Mammary epithelial cell (primary cell): ENCODE data around the gene L3MBTL4.

Experiments used
- EZH2 ChIP-seq: IDR thresholded peaks from 2 replicates; pipeline ENCODE4 v1.6.1; 2012; ENCODE audit warnings: low read length, inconsistent platforms, borderline replicate concordance
- TF ChIP-seq, protein P1 (sequence below), 2 donors: IDR thresholded peaks in 1 of 2; conservative IDR thresholded peaks in 1 of 2; 2 replicates each; pipeline ENCODE4 v1.5.1; 2011 to 2012; ENCODE audit warnings: inconsistent platforms in 2 of 2, low read length in 2 of 2, mild to moderate bottlenecking in 2 of 2, control low read depth in 1 of 2, low read depth in 1 of 2; ENCODE audit not compliant: insufficient read depth in 1 of 2; ENCODE audit errors: extremely low read depth in 1 of 2

DNA sequence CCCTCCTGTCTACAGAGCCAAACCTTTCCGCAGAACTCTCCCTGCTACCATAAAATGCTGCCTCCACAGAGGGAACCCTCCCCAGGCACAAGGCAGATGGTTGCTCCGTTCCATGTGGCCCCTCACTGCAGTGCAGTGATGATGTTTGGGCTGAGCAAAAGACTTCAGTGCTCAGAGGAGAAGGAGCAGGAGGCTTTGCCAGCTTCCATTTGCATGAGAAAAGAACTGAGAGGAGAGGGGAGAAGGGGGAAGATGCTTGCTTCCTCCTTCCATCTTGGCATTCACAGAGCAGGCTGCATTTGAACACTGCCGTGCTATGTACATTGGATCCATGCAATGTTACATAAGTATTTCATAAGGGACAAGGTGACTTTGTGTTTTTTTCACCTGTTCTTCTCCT lies 472.8 kb downstream of the L3MBTL4 start:
- TF ChIP-seq, protein P1, sequence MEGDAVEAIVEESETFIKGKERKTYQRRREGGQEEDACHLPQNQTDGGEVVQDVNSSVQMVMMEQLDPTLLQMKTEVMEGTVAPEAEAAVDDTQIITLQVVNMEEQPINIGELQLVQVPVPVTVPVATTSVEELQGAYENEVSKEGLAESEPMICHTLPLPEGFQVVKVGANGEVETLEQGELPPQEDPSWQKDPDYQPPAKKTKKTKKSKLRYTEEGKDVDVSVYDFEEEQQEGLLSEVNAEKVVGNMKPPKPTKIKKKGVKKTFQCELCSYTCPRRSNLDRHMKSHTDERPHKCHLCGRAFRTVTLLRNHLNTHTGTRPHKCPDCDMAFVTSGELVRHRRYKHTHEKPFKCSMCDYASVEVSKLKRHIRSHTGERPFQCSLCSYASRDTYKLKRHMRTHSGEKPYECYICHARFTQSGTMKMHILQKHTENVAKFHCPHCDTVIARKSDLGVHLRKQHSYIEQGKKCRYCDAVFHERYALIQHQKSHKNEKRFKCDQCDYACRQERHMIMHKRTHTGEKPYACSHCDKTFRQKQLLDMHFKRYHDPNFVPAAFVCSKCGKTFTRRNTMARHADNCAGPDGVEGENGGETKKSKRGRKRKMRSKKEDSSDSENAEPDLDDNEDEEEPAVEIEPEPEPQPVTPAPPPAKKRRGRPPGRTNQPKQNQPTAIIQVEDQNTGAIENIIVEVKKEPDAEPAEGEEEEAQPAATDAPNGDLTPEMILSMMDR (conservative IDR thresholded peaks at IDR 0.05 in 1 of 2, IDR thresholded peaks at IDR 0.05 in 1 of 2; ENCODE audit: extremely low read depth in 1 of 2, insufficient read depth in 1 of 2, low read depth in 1 of 2, low read length in 2 of 2): no peak
- no peak for TF ChIP-seq EZH2
